ENCODE results near the gene TP53TG5. TPM values are rescaled to one million over a fixed set of nuclear protein-coding genes. Genes with fewer than 3 reads are reported as not detected.

Gene TP53TG5
- total RNA-seq, 1 donor, result not detected

DNA sequence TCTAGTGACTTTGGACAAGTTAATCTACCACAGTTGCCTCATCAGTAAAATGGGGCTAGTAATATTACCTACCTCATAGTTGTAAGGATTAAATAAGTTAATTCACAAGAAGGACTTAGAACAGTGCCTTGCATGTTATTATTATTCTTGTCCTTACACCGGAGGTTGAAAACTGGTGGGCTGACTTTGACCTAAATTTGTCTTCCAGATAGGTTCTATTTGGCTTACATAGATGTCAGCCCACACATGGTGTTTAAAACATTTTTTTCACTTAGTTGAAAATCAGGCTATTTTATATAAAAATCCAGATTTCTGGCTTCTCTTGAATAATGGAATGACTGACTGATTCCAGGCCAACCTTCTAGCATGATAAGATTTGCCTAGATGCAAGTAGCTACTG is 11.9 kb downstream of the TP53TG5 start:
- no peak overlapping the region for H3K4me2 ChIP-seq (ENCODE audit: insufficient read depth, low read length)
- no peak for DNase-seq (ENCODE audit: insufficient read length, low spot score, missing footprints)
- H2AFZ ChIP-seq (ENCODE audit: low read length), result no peak overlapping the region

DNA sequence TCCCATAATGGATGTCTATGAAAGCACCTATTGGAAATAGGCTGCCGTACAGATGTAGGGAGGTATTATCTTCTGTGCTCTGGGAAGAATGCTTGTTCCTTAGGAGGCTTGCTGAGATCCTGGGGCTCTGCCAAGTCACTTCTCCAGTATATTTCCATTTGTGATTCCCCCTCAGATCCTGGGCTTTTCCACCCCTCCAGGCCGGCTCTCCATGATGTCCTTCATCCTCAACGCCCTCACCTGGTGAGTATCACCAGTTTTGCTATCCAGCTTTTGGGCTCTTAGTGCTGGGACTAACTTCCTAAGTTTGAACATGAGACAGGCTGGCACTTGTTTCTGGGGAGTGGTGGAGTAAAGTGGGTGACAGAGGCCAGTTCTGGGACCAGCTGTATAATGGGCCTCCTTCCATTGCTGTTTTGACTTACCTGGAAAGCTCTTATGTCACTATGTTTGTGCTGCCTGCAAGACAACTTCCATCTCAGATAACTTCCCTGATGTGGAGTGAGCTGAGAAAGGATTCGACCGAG is 12.6 kb downstream of the TP53TG5 start:
- Histone ChIP-seq H3K4me3 (ENCODE audit: insufficient read depth, low read length) (no peak overlapping the region), H3K9me3 (ENCODE audit: low read depth, low read length) (no peaks in the 10 kb centered on the region), H2AFZ (ENCODE audit: low read length) (no peak overlapping the region), H3K27ac (ENCODE audit: low read depth, low read length) (no peak overlapping the region), H4K20me1 (ENCODE audit: insufficient read depth, low read length) (peaks cover 5% of the 10 kb centered on the region), H3K27me3 (ENCODE audit: insufficient read depth, low read length) (no peaks in the 10 kb centered on the region), H3K4me1 (ENCODE audit: insufficient read depth, low read length) (peaks cover 17% of the 10 kb centered on the region), H3K4me2 (ENCODE audit: insufficient read depth, low read length) (no peak overlapping the region), H3K79me2 (ENCODE audit: insufficient read depth, low read length) (peaks cover 25% of the 10 kb centered on the region), H3K36me3 (ENCODE audit: insufficient read depth, low read length) (peaks cover 23% of the 10 kb centered on the region)
- DNase-seq (ENCODE audit: insufficient read length, low spot score, missing footprints), result no peak
- TF ChIP-seq, protein P1, sequence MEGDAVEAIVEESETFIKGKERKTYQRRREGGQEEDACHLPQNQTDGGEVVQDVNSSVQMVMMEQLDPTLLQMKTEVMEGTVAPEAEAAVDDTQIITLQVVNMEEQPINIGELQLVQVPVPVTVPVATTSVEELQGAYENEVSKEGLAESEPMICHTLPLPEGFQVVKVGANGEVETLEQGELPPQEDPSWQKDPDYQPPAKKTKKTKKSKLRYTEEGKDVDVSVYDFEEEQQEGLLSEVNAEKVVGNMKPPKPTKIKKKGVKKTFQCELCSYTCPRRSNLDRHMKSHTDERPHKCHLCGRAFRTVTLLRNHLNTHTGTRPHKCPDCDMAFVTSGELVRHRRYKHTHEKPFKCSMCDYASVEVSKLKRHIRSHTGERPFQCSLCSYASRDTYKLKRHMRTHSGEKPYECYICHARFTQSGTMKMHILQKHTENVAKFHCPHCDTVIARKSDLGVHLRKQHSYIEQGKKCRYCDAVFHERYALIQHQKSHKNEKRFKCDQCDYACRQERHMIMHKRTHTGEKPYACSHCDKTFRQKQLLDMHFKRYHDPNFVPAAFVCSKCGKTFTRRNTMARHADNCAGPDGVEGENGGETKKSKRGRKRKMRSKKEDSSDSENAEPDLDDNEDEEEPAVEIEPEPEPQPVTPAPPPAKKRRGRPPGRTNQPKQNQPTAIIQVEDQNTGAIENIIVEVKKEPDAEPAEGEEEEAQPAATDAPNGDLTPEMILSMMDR (IDR thresholded peaks at IDR 0.05; ENCODE audit: extremely low read depth, low read depth, low read length), result no peak

More for the DNA sequence above, 11.9 kb downstream of the TP53TG5 start:
- H3K27me3 ChIP-seq (ENCODE audit: insufficient read depth, low read length), result no peaks in the 10 kb centered on the region
- no peaks in the 10 kb centered on the region for H3K9me3 ChIP-seq (ENCODE audit: low read depth, low read length)
- no peak overlapping the region for H3K4me3 ChIP-seq (ENCODE audit: insufficient read depth, low read length)
- peaks cover 10% of the 10 kb centered on the region for H3K4me1 ChIP-seq (ENCODE audit: insufficient read depth, low read length)
- peaks cover 23% of the 10 kb centered on the region for H3K36me3 ChIP-seq (ENCODE audit: insufficient read depth, low read length)
- H3K27ac ChIP-seq (ENCODE audit: low read depth, low read length), result no peak overlapping the region
- peaks cover 5% of the 10 kb centered on the region for H4K20me1 ChIP-seq (ENCODE audit: insufficient read depth, low read length)
- H3K79me2 ChIP-seq (ENCODE audit: insufficient read depth, low read length), result peaks cover 25% of the 10 kb centered on the region
- TF ChIP-seq, protein P1 (IDR thresholded peaks at IDR 0.05; ENCODE audit: extremely low read depth, low read depth, low read length), result no peak

DNA sequence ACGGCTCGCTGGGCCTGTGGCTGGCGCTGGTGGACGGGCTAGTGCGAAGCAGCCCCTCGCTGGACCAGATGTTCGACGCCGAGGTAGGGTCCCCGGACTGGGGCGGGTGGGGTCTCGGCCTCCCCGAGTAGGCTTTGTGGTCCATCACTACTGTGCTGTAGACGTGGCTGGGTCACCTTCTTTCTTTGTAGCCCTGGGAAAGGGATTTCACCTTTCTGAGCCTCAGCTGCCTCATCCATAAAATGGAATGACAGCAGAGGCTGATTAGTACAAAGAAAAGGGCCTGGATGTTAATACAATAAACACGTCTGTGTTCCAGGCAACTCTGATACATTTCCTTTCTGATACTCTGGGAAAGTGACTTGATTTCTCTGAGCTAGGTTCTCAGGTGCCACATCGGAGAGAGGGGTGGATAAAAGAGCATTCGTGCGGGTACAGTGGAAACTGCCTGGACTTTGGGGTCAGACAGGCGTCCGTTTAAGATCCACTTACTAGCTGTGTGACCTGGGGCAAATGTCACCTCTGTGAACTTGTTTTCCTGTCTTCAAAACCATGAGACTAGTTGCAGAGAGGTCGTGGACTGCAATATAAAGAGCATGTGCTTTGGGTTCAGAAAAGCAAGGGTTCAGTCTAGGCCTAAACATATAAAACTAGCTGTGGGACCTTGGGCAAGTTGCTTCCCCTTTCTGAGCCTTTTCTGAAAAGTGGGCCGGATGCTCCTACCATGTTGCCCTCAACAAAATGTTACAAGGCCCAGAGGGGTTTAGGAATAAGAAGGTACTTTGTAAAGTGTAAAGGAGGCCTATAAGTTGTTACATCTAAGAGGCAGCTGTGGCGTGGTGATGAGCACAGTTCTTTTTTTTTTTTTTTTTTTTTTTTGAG is 14.3 kb downstream of the TP53TG5 start:
- DNase-seq (ENCODE audit: insufficient read length, low spot score, missing footprints), result peak; percentile 56
- peak overlapping the region; percentile 89 for H2AFZ ChIP-seq (ENCODE audit: low read length)

More for the DNA sequence above, 14.3 kb downstream of the TP53TG5 start:
- Histone ChIP-seq H3K27me3 (ENCODE audit: insufficient read depth, low read length) (no peaks in the 10 kb centered on the region), H3K79me2 (ENCODE audit: insufficient read depth, low read length) (peaks cover 25% of the 10 kb centered on the region), H4K20me1 (ENCODE audit: insufficient read depth, low read length) (peaks cover 5% of the 10 kb centered on the region), H3K27ac (ENCODE audit: low read depth, low read length) (peak overlapping the region; percentile 89), H3K4me3 (ENCODE audit: insufficient read depth, low read length) (peak overlapping the region; percentile 83), H3K36me3 (ENCODE audit: insufficient read depth, low read length) (peaks cover 23% of the 10 kb centered on the region), H3K4me2 (ENCODE audit: insufficient read depth, low read length) (peak overlapping the region; percentile 96), H3K9me3 (ENCODE audit: low read depth, low read length) (no peaks in the 10 kb centered on the region), H3K4me1 (ENCODE audit: insufficient read depth, low read length) (peaks cover 33% of the 10 kb centered on the region)
- TF ChIP-seq, protein P1 (IDR thresholded peaks at IDR 0.05; ENCODE audit: extremely low read depth, low read depth, low read length), result no peak
